ENCODE measurements around the gene CAMK1G.
A peak's percentile ranks its signal among the peaks of the same experiment; 100 is the strongest.

The CAMK1G gene

GRCh38 chr1:209564849-209565248, 18.7 kb upstream of the CAMK1G start:
- Histone ChIP-seq H3K9me3 (ENCODE audit: insufficient read depth, low read length, severe bottlenecking) (no peaks in the 10 kb centered on the region), H3K79me2 (ENCODE audit: insufficient read depth, low read length) (no peaks in the 10 kb centered on the region), H2AFZ (ENCODE audit: low read depth, low read length) (no peak overlapping the region), H3K9ac (ENCODE audit: low read depth, low read length) (no peak overlapping the region), H3K4me3 (ENCODE audit: low read depth in 1 of 2, low read length in 2 of 2) (no peak overlapping the region), H3K27me3 (ENCODE audit: insufficient read depth, low read length, poor library complexity) (peaks cover 15% of the 10 kb centered on the region), H3K36me3 (ENCODE audit: insufficient read depth, low read length) (no peaks in the 10 kb centered on the region), H3K27ac (ENCODE audit: low read length) (no peak overlapping the region), H3K4me2 (ENCODE audit: insufficient read depth, low read length) (no peak overlapping the region), H3K4me1 (ENCODE audit: insufficient read depth, low read length) (peaks cover 4% of the 10 kb centered on the region; the same call in 1 of the 2 replicates), H4K20me1 (ENCODE audit: insufficient read depth, low read length) (no peaks in the 10 kb centered on the region)
- ATAC-seq (ENCODE audit: insufficient read depth, low read depth) (no peak), DNase-seq (no peak)
- no peak for TF ChIP-seq CTCF (IDR thresholded peaks at IDR 0.05; ENCODE audit: borderline replicate concordance, extremely low read depth, low read length, poor library complexity, severe bottlenecking)
- no peak for TF ChIP-seq EZH2 (IDR thresholded peaks at IDR 0.05; ENCODE audit: borderline replicate concordance, low read depth, low read length, severe bottlenecking)

- Histone ChIP-seq H3K4me2 (ENCODE audit: insufficient read depth, low read length) (no peak overlapping the region), H3K27me3 (ENCODE audit: insufficient read depth, low read length, poor library complexity) (peaks cover 19% of the 10 kb centered on the region)
These were observed 17.5 kb upstream of the CAMK1G start for GRCh38 chr1:209565759-209566678.

GRCh38 chr1:209567698-209568175, 15.8 kb upstream of the CAMK1G start:
- no peak overlapping the region for H2AFZ ChIP-seq (ENCODE audit: low read depth, low read length)
- H3K27ac ChIP-seq (ENCODE audit: low read length): no peak overlapping the region
- H4K20me1 ChIP-seq (ENCODE audit: insufficient read depth, low read length): no peaks in the 10 kb centered on the region
- no peaks in the 10 kb centered on the region for H3K36me3 ChIP-seq (ENCODE audit: insufficient read depth, low read length)
- no peak overlapping the region for H3K4me3 ChIP-seq (ENCODE audit: low read depth in 1 of 2, low read length in 2 of 2)
- DNase-seq: no peak
- TF ChIP-seq CTCF (IDR thresholded peaks at IDR 0.05; ENCODE audit: borderline replicate concordance, extremely low read depth, low read length, poor library complexity, severe bottlenecking) (no peak), EZH2 (IDR thresholded peaks at IDR 0.05; ENCODE audit: borderline replicate concordance, low read depth, low read length, severe bottlenecking) (no peak)
- H3K9me3 ChIP-seq (ENCODE audit: insufficient read depth, low read length, severe bottlenecking): no peaks in the 10 kb centered on the region
- no peak for ATAC-seq (ENCODE audit: insufficient read depth, low read depth)
- H3K9ac ChIP-seq (ENCODE audit: low read depth, low read length): no peak overlapping the region
- no peaks in the 10 kb centered on the region for H3K79me2 ChIP-seq (ENCODE audit: insufficient read depth, low read length)
- peaks cover 4% of the 10 kb centered on the region; the same call in 1 of the 2 replicates for H3K4me1 ChIP-seq (ENCODE audit: insufficient read depth, low read length)
- H3K27me3 ChIP-seq (ENCODE audit: insufficient read depth, low read length, poor library complexity): peaks cover 19% of the 10 kb centered on the region
- H3K4me2 ChIP-seq (ENCODE audit: insufficient read depth, low read length): no peak overlapping the region

More at GRCh38 chr1:209565759-209566678, 17.5 kb upstream of the CAMK1G start:
- H4K20me1 ChIP-seq (ENCODE audit: insufficient read depth, low read length): no peaks in the 10 kb centered on the region
- peak; percentile 93 for ATAC-seq (ENCODE audit: insufficient read depth, low read depth)
- no peak overlapping the region for H3K4me3 ChIP-seq (ENCODE audit: low read depth in 1 of 2, low read length in 2 of 2)
- H3K36me3 ChIP-seq (ENCODE audit: insufficient read depth, low read length): no peaks in the 10 kb centered on the region
- H2AFZ ChIP-seq (ENCODE audit: low read depth, low read length): no peak overlapping the region
- no peaks in the 10 kb centered on the region for H3K79me2 ChIP-seq (ENCODE audit: insufficient read depth, low read length)
- peaks cover 4% of the 10 kb centered on the region; the same call in 1 of the 2 replicates for H3K4me1 ChIP-seq (ENCODE audit: insufficient read depth, low read length)
- TF ChIP-seq CTCF (IDR thresholded peaks at IDR 0.05; ENCODE audit: borderline replicate concordance, extremely low read depth, low read length, poor library complexity, severe bottlenecking): peak; percentile 87
- TF ChIP-seq EZH2 (IDR thresholded peaks at IDR 0.05; ENCODE audit: borderline replicate concordance, low read depth, low read length, severe bottlenecking): no peak
- DNase-seq: peak; percentile 74
- no peak overlapping the region for H3K9ac ChIP-seq (ENCODE audit: low read depth, low read length)
- H3K9me3 ChIP-seq (ENCODE audit: insufficient read depth, low read length, severe bottlenecking): no peaks in the 10 kb centered on the region
- no peak overlapping the region for H3K27ac ChIP-seq (ENCODE audit: low read length)

Data from DND-41 (cell line).